IMR-90 (cell line): ENCODE measurements around the gene PTCHD4. TPM values are rescaled to one million over a fixed set of nuclear protein-coding genes. Genes with fewer than 3 reads are reported as not detected.

Experiments used
- ATAC-seq: fragments of 200-7000 bp; cut with Tn5 transposase; 2 replicates; pipeline ENCODE4 v1.9.1; 2020; ENCODE audit warnings: low read depth, mild to moderate bottlenecking, moderate library complexity
- BruUV-seq: library from RNA; stranded (reverse); fragments of 400-500 nt; replicated peaks from 2 replicates; lab custom pipeline; 2021; lab: Mats Ljungman, UMichigan
- CTCF ChIA-PET: fragments of 300-600 bp; formaldehyde crosslinking; extraction: SDS; loops from one replicate; lab custom pipeline; 2021; ENCODE audit warnings: antibody characterized with exemption; lab: Yijun Ruan, JAX
- POLR2A ChIA-PET: fragments of 300-600 bp; sonication (Branson Sonifier 250); formaldehyde crosslinking; loops from one replicate; lab custom pipeline; 2022; ENCODE audit warnings: antibody characterized with exemption; ENCODE audit not compliant: unreplicated experiment; lab: Charles Lee
- DNase-seq: peaks from one replicate; pipeline ENCODE4 v3.0.0; 2013
- H2AFZ ChIP-seq: replicated peaks from 2 replicates; pipeline ENCODE3; 2013; ENCODE audit warnings: low read length, mild to moderate bottlenecking; ENCODE audit not compliant: poor library complexity
- H2AK5ac ChIP-seq: 2 replicates; pipeline ENCODE4 v1.6.1; 2013; ENCODE audit warnings: low read depth, low read length, inconsistent platforms
- H2AK9ac ChIP-seq: replicated peaks from 2 replicates; pipeline ENCODE3; 2013; ENCODE audit warnings: mild to moderate bottlenecking, low read depth, low read length, moderate library complexity; ENCODE audit not compliant: poor library complexity
- H2BK120ac ChIP-seq: 2 replicates; pipeline ENCODE4 v1.6.1; 2013; ENCODE audit warnings: low read depth, low read length, inconsistent platforms
- H2BK15ac ChIP-seq: 3 replicates; pipeline ENCODE4 v1.6.1; 2013; ENCODE audit warnings: low read depth, low read length, inconsistent platforms
- H2BK20ac ChIP-seq: 2 replicates; pipeline ENCODE4 v1.6.1; 2013; ENCODE audit warnings: low read depth, mild to moderate bottlenecking, inconsistent platforms, low read length, moderate library complexity
- H2BK5ac ChIP-seq: 2 replicates; pipeline ENCODE4 v1.6.1; 2013; ENCODE audit warnings: mild to moderate bottlenecking, low read depth, low read length, inconsistent platforms; ENCODE audit not compliant: poor library complexity, severe bottlenecking
- H3K14ac ChIP-seq: replicated peaks from 2 replicates; pipeline ENCODE4 v1.6.1; 2013; ENCODE audit warnings: low read depth, low read length, inconsistent platforms
- H3K18ac ChIP-seq: 2 replicates; pipeline ENCODE4 v1.6.1; 2013; ENCODE audit warnings: low read depth, low read length, control low read depth
- H3K23ac ChIP-seq: 2 replicates; pipeline ENCODE4 v1.6.1; 2013; ENCODE audit warnings: low read depth, low read length, inconsistent platforms
- H3K27ac ChIP-seq: 2 replicates; pipeline ENCODE4 v1.5.1; 2013; ENCODE audit warnings: mild to moderate bottlenecking, control low read depth, low read length; ENCODE audit not compliant: insufficient read depth
- H3K27me3 ChIP-seq: 2 replicates; pipeline ENCODE4 v1.6.1; 2013; ENCODE audit warnings: low read length; ENCODE audit not compliant: control insufficient read depth, insufficient read depth
- H3K36me3 ChIP-seq: 2 replicates; pipeline ENCODE4 v1.6.1; 2013; ENCODE audit warnings: low read length, mixed read lengths; ENCODE audit not compliant: control insufficient read depth, insufficient read depth
- H3K4ac ChIP-seq: 2 replicates; pipeline ENCODE4 v1.6.1; 2013; ENCODE audit warnings: low read depth, low read length, inconsistent platforms
- H3K4me1 ChIP-seq: 2 replicates; pipeline ENCODE4 v1.6.1; 2013; ENCODE audit warnings: low read length, mixed read lengths; ENCODE audit not compliant: control insufficient read depth, insufficient read depth
- H3K4me2 ChIP-seq: 2 replicates; pipeline ENCODE4 v1.6.1; 2013; ENCODE audit warnings: low read depth, mild to moderate bottlenecking, control low read depth, low read length, moderate library complexity
- H3K4me3 ChIP-seq: 2 replicates; pipeline ENCODE4 v1.5.1; 2013; ENCODE audit warnings: low read depth, mild to moderate bottlenecking, control low read depth, low read length, moderate library complexity; ENCODE audit not compliant: insufficient read depth
- H3K56ac ChIP-seq: 2 replicates; pipeline ENCODE4 v1.6.1; 2013; ENCODE audit warnings: low read length, inconsistent platforms; ENCODE audit not compliant: insufficient read depth; ENCODE audit errors: extremely low read depth
- H3K79me1 ChIP-seq, 2 experiments: 2 replicates each; pipeline ENCODE4 v1.6.1; 2013; ENCODE audit warnings: low read length in 2 of 2, inconsistent platforms in 1 of 2, low read depth in 1 of 2
- H3K9ac ChIP-seq: 2 replicates; pipeline ENCODE4 v1.6.1; 2013; ENCODE audit warnings: low read depth, low read length, control low read depth
- H3K9me1 ChIP-seq: 2 replicates; pipeline ENCODE4 v1.6.1; 2013; ENCODE audit warnings: low read length, inconsistent platforms; ENCODE audit not compliant: insufficient read depth
- H3K9me3 ChIP-seq: 2 replicates; pipeline ENCODE4 v1.6.1; 2013; ENCODE audit warnings: low read length; ENCODE audit not compliant: control insufficient read depth, insufficient read depth
- H4K20me1 ChIP-seq: 2 replicates; pipeline ENCODE4 v1.6.1; 2013; ENCODE audit warnings: low read length, inconsistent platforms; ENCODE audit not compliant: insufficient read depth
- H4K5ac ChIP-seq: 2 replicates; pipeline ENCODE4 v1.6.1; 2013; ENCODE audit warnings: mild to moderate bottlenecking, low read depth, low read length, control low read depth
- H4K8ac ChIP-seq, 2 experiments: 2 replicates each; pipeline ENCODE4 v1.6.1; 2013; ENCODE audit warnings: low read depth in 2 of 2, low read length in 2 of 2, control low read depth in 1 of 2, inconsistent platforms in 1 of 2
- H4K91ac ChIP-seq: 2 replicates; pipeline ENCODE4 v1.6.1; 2013; ENCODE audit warnings: low read depth, low read length, inconsistent platforms; ENCODE audit not compliant: insufficient read depth
- CEBPB ChIP-seq: IDR thresholded peaks from 2 replicates; pipeline ENCODE4 v1.6.1; 2012; ENCODE audit warnings: low read depth, low read length, improper control_type of control experiment
- FOS ChIP-seq: fragments of 150-350 bp; IDR thresholded peaks from 2 replicates; pipeline ENCODE4 v1.6.1; 2016; ENCODE audit warnings: low read depth, low read length
- MAFK ChIP-seq: IDR thresholded peaks from 2 replicates; pipeline ENCODE4 v1.6.1; 2012; ENCODE audit warnings: low read depth, low read length, improper control_type of control experiment
- MAZ ChIP-seq: IDR thresholded peaks from 2 replicates; pipeline ENCODE4 v1.6.1; 2012; ENCODE audit warnings: low read depth, mild to moderate bottlenecking, low read length, improper control_type of control experiment, moderate library complexity, borderline replicate concordance
- RAD21 ChIP-seq: IDR thresholded peaks from 2 replicates; pipeline ENCODE4 v1.6.1; 2012; ENCODE audit warnings: low read length, improper control_type of control experiment
- WGBS, 2 experiments: methylation state at CpG; one replicate each; pipeline versions ENCODE4 v1.1.5 to v1.1.7; 2013; ENCODE audit warnings: missing lambda C conversion rate in 2 of 2; ENCODE audit not compliant: insufficient read length in 1 of 2; ENCODE audit errors: extremely low coverage in 2 of 2; 5-methylcytosine and 5-hydroxymethylcytosine counted together
- dilution Hi-C: fragments of 300-500 bp; cut with HindIII; formaldehyde crosslinking; loops from one replicate; pipeline ENCODE4 v1.14.3; 2018; ENCODE audit warnings: low sequenced_read_pairs; ENCODE audit not compliant: unreplicated experiment
- in situ Hi-C: fragments of 300-500 bp; cut with MboI; formaldehyde crosslinking; loops from 3 replicates; pipeline ENCODE4 v1.14.3; 2019; ENCODE audit warnings: low sequenced_read_pairs, inconsistent platforms, mixed read lengths
- intact Hi-C: fragments of 100-400 bp; cut with micrococcal nuclease; formaldehyde crosslinking; loops from 2 replicates; pipeline ENCODE4 v1.10.0; 2022
- polyA plus RNA-seq, 3 experiments: library from polyadenylated mRNA; depleted of rRNA; stranded (reverse); fragments of >200 nt; gene quantifications; 2 replicates each; pipeline ENCODE4 v1.2.3, GENCODE V29; 2012; ENCODE audit warnings: low replicate concordance in 1 of 3
- total RNA-seq: library from RNA; depleted of rRNA; stranded (reverse); fragments of >200 nt; gene quantifications from 2 replicates; pipeline ENCODE4 v1.2.3, GENCODE V29; 2012

PTCHD4 gene
- total and polyA plus RNA-seq, 2 of the 4 experiments (the other 2 are of a cell fraction), result 0.53 to 0.72 TPM

DNA sequence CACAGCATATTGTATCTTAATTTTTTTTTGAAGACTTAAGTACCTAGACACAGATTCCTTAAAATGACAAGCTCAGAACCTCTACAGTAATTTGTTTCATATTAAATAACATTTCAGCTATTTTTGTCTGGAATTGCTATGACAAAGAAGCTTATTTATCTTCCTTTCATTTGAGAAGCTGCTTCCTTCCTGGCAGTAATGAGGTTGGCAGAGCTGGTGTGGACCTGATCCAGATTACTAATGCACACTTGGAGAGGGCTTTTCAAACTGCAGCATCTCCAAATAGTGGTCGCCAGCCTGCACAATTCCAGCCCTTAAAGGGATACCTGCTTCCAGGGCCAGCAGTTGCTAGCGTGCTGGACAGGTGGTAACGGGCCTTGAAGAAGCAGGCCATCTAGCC lies 12.1 kb downstream of the PTCHD4 start:
- TF ChIP-seq RAD21 (no peak), CEBPB (no peak), MAFK (no peak), MAZ (no peak), FOS (no peak)
- POLR2A ChIA-PET, result no interaction called here

More for the DNA sequence above, 12.1 kb downstream of the PTCHD4 start:
- Histone ChIP-seq H3K23ac (no peak overlapping the region), H3K9me3 (no peaks in the 10 kb centered on the region), H2BK15ac (no peak overlapping the region), H4K5ac (no peak overlapping the region), H3K9ac (no peak overlapping the region), H3K56ac (no peak overlapping the region), H4K8ac (no peak overlapping the region), H3K79me1 (no peaks in the 10 kb centered on the region), H4K20me1 (no peaks in the 10 kb centered on the region), H2AK5ac (no peak overlapping the region), H3K4ac (no peak overlapping the region), H3K27me3 (no peaks in the 10 kb centered on the region), H3K14ac (no peak overlapping the region), H2BK120ac (no peak overlapping the region), H3K36me3 (no peaks in the 10 kb centered on the region), H2AK9ac (no peak overlapping the region), H4K91ac (no peak overlapping the region), H3K4me1 (no peaks in the 10 kb centered on the region; the same call in 1 of the 2 replicates), H3K4me2 (no peak overlapping the region), H3K18ac (no peak overlapping the region), H2BK20ac (no peak overlapping the region), H2BK5ac (no peak overlapping the region), H2AFZ (no peak overlapping the region), H3K27ac (no peak overlapping the region), H3K9me1 (no peaks in the 10 kb centered on the region), H3K4me3 (no peak overlapping the region)
- ATAC-seq (no peak), DNase-seq (no peak)
- dilution Hi-C loops, result no loop called here
- in situ Hi-C loops, result no loop called here
- intact Hi-C loops, result loop anchor here (10.0 kb wide), 1 partner anchor 1306 kb away; no protein-coding TSS in a partner anchor
- CTCF ChIA-PET, result no interaction called here
- WGBS, 2 experiments, result no CpG with 5 or more reads among the region's 3 CpGs
- no TSS peak for BruUV-seq
